A673 (cell line): ENCODE results near the gene DAB1.

Experiments used
- EZH2 ChIP-seq: fragments of 200-600 bp; sonication (generic); IDR thresholded peaks from 2 replicates; pipeline ENCODE4 v1.6.1; 2017; ENCODE audit warnings: borderline replicate concordance, low read depth, mild to moderate bottlenecking, mixed read lengths, antibody characterized with exemption, low read length; ENCODE audit not compliant: poor library complexity, severe bottlenecking
- TF ChIP-seq, protein P1 (sequence below): fragments of 300-800, 200-600 bp; sonication (generic); conservative IDR thresholded peaks from 2 replicates; pipeline ENCODE4 v1.5.1; 2017; ENCODE audit warnings: low read depth, mild to moderate bottlenecking, antibody characterized with exemption, low read length, moderate library complexity, mixed read lengths

DNA sequence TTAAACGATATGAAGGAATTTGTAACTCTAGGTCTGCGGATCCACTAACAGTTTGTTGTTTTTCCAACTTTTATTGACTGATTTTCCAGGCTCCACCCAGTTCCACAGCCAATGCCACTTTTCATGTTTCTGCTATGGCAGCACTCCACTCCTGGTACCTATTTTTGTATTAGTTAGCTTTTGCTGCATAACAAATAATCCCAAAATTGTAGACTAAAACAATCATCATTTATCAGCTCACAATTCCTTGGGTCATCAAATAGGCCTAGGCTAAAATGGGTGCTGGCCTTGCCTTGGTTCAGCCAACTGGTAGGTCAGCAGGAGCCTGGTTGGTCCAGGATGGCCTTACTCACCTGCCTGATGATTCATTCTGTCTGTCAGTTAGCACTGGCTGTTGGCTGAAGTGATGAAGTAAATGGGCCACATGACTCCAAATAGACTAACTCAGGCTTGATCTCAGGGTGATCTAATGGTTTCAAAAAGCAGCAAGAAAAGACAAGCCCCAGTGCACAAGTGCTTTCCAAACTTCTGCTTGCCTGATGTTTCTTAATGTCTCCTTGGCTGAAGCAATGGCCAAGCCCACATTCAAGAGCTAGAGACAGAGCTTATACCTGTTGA lies 454.9 kb downstream of the DAB1 start:
- TF ChIP-seq, protein P1, sequence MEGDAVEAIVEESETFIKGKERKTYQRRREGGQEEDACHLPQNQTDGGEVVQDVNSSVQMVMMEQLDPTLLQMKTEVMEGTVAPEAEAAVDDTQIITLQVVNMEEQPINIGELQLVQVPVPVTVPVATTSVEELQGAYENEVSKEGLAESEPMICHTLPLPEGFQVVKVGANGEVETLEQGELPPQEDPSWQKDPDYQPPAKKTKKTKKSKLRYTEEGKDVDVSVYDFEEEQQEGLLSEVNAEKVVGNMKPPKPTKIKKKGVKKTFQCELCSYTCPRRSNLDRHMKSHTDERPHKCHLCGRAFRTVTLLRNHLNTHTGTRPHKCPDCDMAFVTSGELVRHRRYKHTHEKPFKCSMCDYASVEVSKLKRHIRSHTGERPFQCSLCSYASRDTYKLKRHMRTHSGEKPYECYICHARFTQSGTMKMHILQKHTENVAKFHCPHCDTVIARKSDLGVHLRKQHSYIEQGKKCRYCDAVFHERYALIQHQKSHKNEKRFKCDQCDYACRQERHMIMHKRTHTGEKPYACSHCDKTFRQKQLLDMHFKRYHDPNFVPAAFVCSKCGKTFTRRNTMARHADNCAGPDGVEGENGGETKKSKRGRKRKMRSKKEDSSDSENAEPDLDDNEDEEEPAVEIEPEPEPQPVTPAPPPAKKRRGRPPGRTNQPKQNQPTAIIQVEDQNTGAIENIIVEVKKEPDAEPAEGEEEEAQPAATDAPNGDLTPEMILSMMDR = no peak
- no peak for TF ChIP-seq EZH2
